Endothelial cell of umbilical vein (primary cell): ENCODE measurements around the gene ZNF507. TPM values are rescaled to one million over a fixed set of nuclear protein-coding genes. Genes with fewer than 3 reads are reported as not detected.

Experiments
- BruUV-seq: library from RNA; stranded (reverse); fragments of 400-500 nt; replicated peaks from 2 replicates; lab custom pipeline; 2021; lab: Mats Ljungman, UMichigan
- CTCF ChIA-PET: fragments of 300-600, 350-600 bp; sonication (Branson Sonifier 250); formaldehyde crosslinking; loops from one replicate; lab custom pipeline; 2021; ENCODE audit warnings: antibody characterized with exemption, inconsistent platforms; lab: Charles Lee
- POLR2A ChIA-PET: fragments of 300-600, 350-600 bp; sonication (Branson Sonifier 250); formaldehyde crosslinking; loops from one replicate; lab custom pipeline; 2021; ENCODE audit warnings: antibody characterized with exemption, inconsistent platforms; lab: Charles Lee
- DNase-seq: peaks from one replicate; pipeline ENCODE4 v3.0.0-alpha.2; 2011; ENCODE audit warnings: low read depth, low spot score
- FAIRE-seq: peaks from 2 replicates; lab custom pipeline; 2011; peaks lifted over from hg19 to GRCh38; lab: Jason Lieb, UNC
- H2AFZ ChIP-seq: 2 replicates; pipeline ENCODE4 v1.6.0; 2012; ENCODE audit warnings: low read depth, low read length, control low read depth, inconsistent platforms
- H3K27ac ChIP-seq: 2 replicates; pipeline ENCODE4 v1.5.1; 2011; ENCODE audit warnings: low read depth, mild to moderate bottlenecking, control low read depth, low read length, moderate library complexity; ENCODE audit not compliant: insufficient read depth
- H3K27me3 ChIP-seq, 2 experiments: 2 replicates each; pipeline versions ENCODE4 v1.6.0 to v1.6.1; 2011; ENCODE audit warnings: low read length in 2 of 2, mixed read lengths in 1 of 2; ENCODE audit not compliant: control insufficient read depth in 2 of 2, insufficient read depth in 2 of 2
- H3K36me3 ChIP-seq, 2 experiments: 2 replicates in 1 of 2; 3 replicates in 1 of 2; pipeline ENCODE4 v1.5.1; 2011; ENCODE audit warnings: low read length in 2 of 2, mild to moderate bottlenecking in 1 of 2, moderate library complexity in 1 of 2; ENCODE audit not compliant: control insufficient read depth in 2 of 2, insufficient read depth in 2 of 2; ENCODE audit errors: extremely low read depth in 1 of 2
- H3K4me1 ChIP-seq: 3 replicates; pipeline ENCODE4 v1.5.1; 2011; ENCODE audit warnings: mild to moderate bottlenecking, low read length; ENCODE audit not compliant: control insufficient read depth, insufficient read depth; ENCODE audit errors: extremely low read depth
- H3K4me2 ChIP-seq: 2 replicates; pipeline ENCODE4 v1.6.1; 2011; ENCODE audit warnings: low read length, control low read depth, mixed read lengths; ENCODE audit not compliant: insufficient read depth
- H3K4me3 ChIP-seq, 3 experiments: fragments of 200-600 bp in 1 of 3; sonication (generic), shearing (Covaris generic) in 1 of 3; replicated peaks in 1 of 3; 2 replicates each; pipeline ENCODE4 v1.5.1; 2011 to 2016; ENCODE audit warnings: control low read depth in 3 of 3, low read length in 3 of 3, mild to moderate bottlenecking in 2 of 3, inconsistent platforms in 1 of 3, low read depth in 1 of 3, moderate library complexity in 1 of 3; ENCODE audit not compliant: insufficient read depth in 1 of 3
- H3K79me2 ChIP-seq: 2 replicates; pipeline ENCODE4 v1.6.0; 2012; ENCODE audit warnings: low read length, inconsistent platforms; ENCODE audit not compliant: control insufficient read depth, insufficient read depth
- H3K9ac ChIP-seq: replicated peaks from 2 replicates; pipeline ENCODE3; 2011; ENCODE audit warnings: low read length, control low read depth; ENCODE audit not compliant: insufficient read depth; ENCODE audit errors: extremely low read depth
- H3K9me1 ChIP-seq: replicated peaks from 3 replicates; pipeline ENCODE4 v1.6.0; 2011; ENCODE audit warnings: mild to moderate bottlenecking, low read length; ENCODE audit not compliant: control insufficient read depth, insufficient read depth; ENCODE audit errors: extremely low read depth
- H3K9me3 ChIP-seq: replicated peaks from 2 replicates; pipeline ENCODE4 v1.5.1; 2012; ENCODE audit warnings: low read length, inconsistent platforms; ENCODE audit not compliant: control insufficient read depth, insufficient read depth
- H4K20me1 ChIP-seq: replicated peaks from 2 replicates; pipeline ENCODE3; 2011; ENCODE audit warnings: mild to moderate bottlenecking, low read length; ENCODE audit not compliant: control insufficient read depth, insufficient read depth; ENCODE audit errors: extremely low read depth
- CTCF ChIP-seq, 2 donors: IDR thresholded peaks; 1 replicate in 1 of 2; 2 replicates in 1 of 2; pipeline ENCODE4 v1.5.1; 2011; ENCODE audit warnings: low read length in 2 of 2, mild to moderate bottlenecking in 2 of 2, moderate library complexity in 2 of 2, control low read depth in 1 of 2, inconsistent platforms in 1 of 2, low read depth in 1 of 2; ENCODE audit not compliant: insufficient read depth in 1 of 2; ENCODE audit errors: extremely low read depth in 1 of 2
- EZH2 ChIP-seq: IDR thresholded peaks from 2 replicates; pipeline ENCODE4 v1.6.1; 2012; ENCODE audit warnings: borderline replicate concordance, low read depth, mild to moderate bottlenecking, moderate library complexity, low read length, inconsistent platforms; ENCODE audit not compliant: severe bottlenecking
- FOS ChIP-seq: IDR thresholded peaks from 2 replicates; pipeline ENCODE4 v1.6.1; 2011; ENCODE audit warnings: mild to moderate bottlenecking, low read length, moderate library complexity, borderline replicate concordance; ENCODE audit not compliant: insufficient read depth
- GATA2 ChIP-seq: IDR thresholded peaks from 2 replicates; pipeline ENCODE4 v1.7.0; 2011; ENCODE audit warnings: low read depth, mild to moderate bottlenecking, moderate library complexity, mixed read lengths, low read length; ENCODE audit not compliant: insufficient read length, insufficient read depth
- JUN ChIP-seq: IDR thresholded peaks from 2 replicates; pipeline ENCODE4 v1.6.1; 2011; ENCODE audit warnings: borderline replicate concordance, low read depth; ENCODE audit not compliant: insufficient read length, insufficient read depth
- MAX ChIP-seq: IDR thresholded peaks from 2 replicates; pipeline ENCODE4 v1.6.1; 2011; ENCODE audit not compliant: insufficient read depth, insufficient read length
- MYC ChIP-seq: IDR thresholded peaks from one replicate; pipeline ENCODE4 v1.6.1; 2011; ENCODE audit warnings: mild to moderate bottlenecking, low read depth, low read length
- POLR2A ChIP-seq: IDR thresholded peaks from 2 replicates; pipeline ENCODE4 v1.6.1; 2012; ENCODE audit warnings: low read depth, mild to moderate bottlenecking, control low read depth, low read length
- POLR2AphosphoS5 ChIP-seq: IDR thresholded peaks from 2 replicates; pipeline ENCODE4 v1.6.1; 2012; ENCODE audit warnings: low read depth, mild to moderate bottlenecking, control low read depth, low read length, moderate library complexity; ENCODE audit not compliant: insufficient read depth
- dilution Hi-C: fragments of 300-500 bp; cut with MboI; formaldehyde crosslinking; loops from one replicate; pipeline ENCODE4 v1.15.0; 2019; ENCODE audit warnings: low sequenced_read_pairs; ENCODE audit not compliant: extremely low pct_ligation_motif_present
- intact Hi-C: fragments of 100-400 bp; cut with micrococcal nuclease; formaldehyde crosslinking; loops from one replicate; pipeline ENCODE4 v1.10.0; 2022
- polyA plus RNA-seq, 4 experiments: library from polyadenylated mRNA; depleted of rRNA in 3 of 4; stranded (reverse) in 3 of 4; unstranded in 1 of 4; fragments of >200 nt; gene quantifications; 2 replicates each; pipeline versions ENCODE4 v1.2.1 to v1.2.3, GENCODE V29; 2011 to 2012; ENCODE audit warnings: missing spikeins in 1 of 4
- total RNA-seq: library from RNA; stranded (reverse); gene quantifications from 2 replicates; pipeline ENCODE4 v1.2.3, GENCODE V29; 2021

ZNF507 gene
- total and polyA plus RNA-seq, 2 donors (not counting 3 experiments of a cell fraction or from before 2014, with no cell fraction given), result 6.8 to 23.0 TPM

GRCh38 chr19:32421589-32422361 is 76.4 kb downstream of the ZNF507 start:
- no peak overlapping the region for H3K9ac ChIP-seq
- H2AFZ ChIP-seq, result peak overlapping the region; percentile 72
- no peaks in the 10 kb centered on the region for H3K9me3 ChIP-seq
- peak; percentile 59 for DNase-seq
- peaks cover 0 to under 1% of the 10 kb centered on the region in 2 experiments for H3K36me3 ChIP-seq
- CTCF ChIA-PET, result no interaction called here
- TF ChIP-seq GATA2, result peak; percentile 43
- TF ChIP-seq MAX, result no peak
- no peaks in the 10 kb centered on the region for H3K9me1 ChIP-seq
- dilution Hi-C loops, result no loop called here
- H3K4me3 ChIP-seq, result peak overlapping the region in 1 of 3 experiments; percentile 14
- peak overlapping the region; percentile 16 for H3K27ac ChIP-seq
- FAIRE-seq, result peak; percentile 78
- intact Hi-C loops, result loop anchor here (1.0 kb wide), 1 partner anchor 16 kb away; the partner anchor contains the start of gene DPY19L3
- no peaks in the 10 kb centered on the region for H4K20me1 ChIP-seq
- peaks cover 25% of the 10 kb centered on the region for H3K4me1 ChIP-seq
- peaks cover 2% of the 10 kb centered on the region for H3K79me2 ChIP-seq
- no peaks in the 10 kb centered on the region for H3K27me3 ChIP-seq
- no TSS peak for BruUV-seq
- POLR2A ChIA-PET, result interaction anchor here (0.6 kb wide), 1 partner anchor 17 kb away, joined by 3 read pairs; the partner anchor contains the start of gene DPY19L3
- peak overlapping the region; percentile 52 for H3K4me2 ChIP-seq

GRCh38 chr19:32422435-32422834 is 77.0 kb downstream of the ZNF507 start:
- no peaks in the 10 kb centered on the region for H3K27me3 ChIP-seq
- no TSS peak for BruUV-seq
- ChIA-PET POLR2A (interaction anchor here (0.6 kb wide), 1 partner anchor 17 kb away, joined by 3 read pairs; the partner anchor contains the start of gene DPY19L3), CTCF (no interaction called here)
- peak; percentile 21 for FAIRE-seq
- DNase-seq, result no peak
- H3K9me1 ChIP-seq, result no peaks in the 10 kb centered on the region
- no peak for TF ChIP-seq MYC
- no peak for TF ChIP-seq FOS
- TF ChIP-seq EZH2, result no peak
- no peak for TF ChIP-seq GATA2
- TF ChIP-seq CTCF (IDR thresholded peaks at IDR 0.05; ENCODE audit: extremely low read depth in 1 of 2, insufficient read depth in 1 of 2, low read depth in 1 of 2, low read length in 2 of 2), result no peak
- TF ChIP-seq MAX, result no peak
- TF ChIP-seq JUN, result no peak
- no peak for TF ChIP-seq POLR2AphosphoS5
- no peak for TF ChIP-seq POLR2A
- dilution Hi-C loops (no loop called here), intact Hi-C loops (loop anchor here (1.0 kb wide), 1 partner anchor 17 kb away; the partner anchor contains the start of gene DPY19L3)
- H3K27ac ChIP-seq, result peak overlapping the region; percentile 26
- no peaks in the 10 kb centered on the region for H4K20me1 ChIP-seq
- H2AFZ ChIP-seq, result peak overlapping the region; percentile 72
- peaks cover 2% of the 10 kb centered on the region for H3K79me2 ChIP-seq
- H3K4me1 ChIP-seq, result peaks cover 25% of the 10 kb centered on the region
- no peaks in the 10 kb centered on the region for H3K9me3 ChIP-seq
- no peak overlapping the region for H3K4me3 ChIP-seq
- no peak overlapping the region for H3K9ac ChIP-seq
- no peaks in the 10 kb centered on the region for H3K36me3 ChIP-seq
- peak overlapping the region; percentile 52 for H3K4me2 ChIP-seq
